Muscle of back (tissue), 11 donors: ENCODE data around the gene PDXP. TPM values are rescaled to one million over a fixed set of nuclear protein-coding genes. Genes with fewer than 3 reads are reported as not detected.
A peak's percentile ranks its signal among the peaks of the same experiment; 100 is the strongest.

Experiments
- DNase-seq, 3 donors: peaks; one replicate each; pipeline versions ENCODE4 v3.0.0 to v3.0.0-alpha.2; 2013
- polyA plus RNA-seq, 10 donors: library from polyadenylated mRNA; unstranded; fragments of 120-200 nt; gene quantifications; one replicate each; pipeline ENCODE4 v1.2.1, GENCODE V29; 2013; ENCODE audit not compliant: insufficient read length in 10 of 10

Gene PDXP
- polyA plus RNA-seq, 10 donors = 14.7 to 19.0 (median 15.3) TPM

DNA sequence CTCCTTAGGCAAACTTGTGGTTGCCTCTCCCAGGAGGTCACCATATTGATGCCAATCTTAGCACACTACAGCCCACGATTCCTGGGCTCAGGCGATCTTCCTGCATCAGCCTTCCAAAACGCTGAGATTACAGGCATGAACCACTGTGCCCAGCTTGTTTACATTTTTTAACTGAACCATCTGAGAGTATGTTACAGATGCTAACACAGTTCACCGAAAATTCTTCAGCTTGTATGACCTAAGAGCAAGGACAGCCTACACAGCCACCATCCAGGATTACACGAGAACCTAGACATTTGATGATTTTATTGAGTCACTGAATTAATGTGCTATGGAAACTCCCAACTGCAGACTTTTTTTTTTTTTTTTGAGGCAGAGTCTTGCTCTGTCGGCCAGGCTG is 11.1 kb downstream of the PDXP start:
- DNase-seq = no peak

DNA sequence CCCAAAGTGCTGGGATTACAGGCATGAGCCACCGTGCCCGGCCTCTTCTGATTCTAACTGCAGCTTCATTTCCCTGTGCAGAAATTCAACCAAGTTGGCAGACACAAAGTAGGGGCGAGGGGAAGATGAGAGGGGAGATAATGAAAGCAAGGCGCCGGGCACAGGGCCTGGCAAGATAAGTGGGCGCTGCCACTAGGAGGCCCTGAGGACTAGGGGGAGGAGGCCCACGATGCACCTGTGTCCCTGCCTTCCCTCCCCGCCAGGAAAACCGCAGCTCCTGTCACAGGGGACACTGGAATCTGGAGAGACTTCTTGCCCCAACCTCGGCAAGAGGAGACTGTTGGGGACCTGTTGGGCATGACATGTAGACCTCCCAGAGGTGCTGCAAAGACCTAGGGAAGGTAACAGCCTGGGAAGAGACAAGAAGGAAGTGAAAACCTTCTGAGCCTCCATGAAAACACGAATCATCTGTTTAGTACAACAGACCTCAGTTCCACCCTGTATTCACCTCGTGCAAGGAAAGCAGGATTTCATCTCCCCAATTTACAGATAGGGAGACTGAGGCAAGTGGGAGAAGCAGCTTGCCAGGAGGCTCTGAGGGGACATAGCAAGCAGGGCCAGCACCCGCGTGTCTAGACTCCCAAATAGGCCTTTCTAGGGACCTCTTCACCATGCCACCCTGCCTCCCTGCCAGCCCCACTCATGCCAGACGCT is 13.8 kb downstream of the PDXP start:
- DNase-seq = no peak

DNA sequence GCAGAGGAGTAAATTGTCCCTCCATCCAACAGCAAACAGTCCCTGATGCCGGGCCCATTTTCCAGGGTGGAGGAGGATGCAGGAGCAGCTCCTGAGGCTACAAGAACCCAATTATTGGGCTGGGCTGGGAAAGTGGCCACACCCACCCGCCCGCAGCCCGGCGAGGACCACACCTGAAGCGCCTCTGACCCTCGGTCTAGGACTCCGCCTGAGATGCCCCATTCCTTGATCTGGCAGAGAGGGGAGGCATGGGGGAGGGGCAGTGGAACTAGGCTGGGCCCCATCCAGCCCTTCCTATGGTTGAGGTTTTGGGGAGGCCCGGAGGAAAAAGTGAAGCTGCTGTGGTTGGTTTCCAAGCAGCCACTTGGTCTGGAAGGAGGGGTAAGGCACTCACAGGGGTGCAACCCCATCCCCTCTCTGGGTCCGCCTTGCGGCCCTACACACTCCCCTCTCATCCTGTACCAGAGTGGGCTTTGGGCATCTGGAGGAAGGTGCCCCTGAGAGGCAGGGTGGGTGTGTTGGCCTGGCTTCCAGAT is 14.5 kb downstream of the PDXP start:
- no peak for DNase-seq

DNA sequence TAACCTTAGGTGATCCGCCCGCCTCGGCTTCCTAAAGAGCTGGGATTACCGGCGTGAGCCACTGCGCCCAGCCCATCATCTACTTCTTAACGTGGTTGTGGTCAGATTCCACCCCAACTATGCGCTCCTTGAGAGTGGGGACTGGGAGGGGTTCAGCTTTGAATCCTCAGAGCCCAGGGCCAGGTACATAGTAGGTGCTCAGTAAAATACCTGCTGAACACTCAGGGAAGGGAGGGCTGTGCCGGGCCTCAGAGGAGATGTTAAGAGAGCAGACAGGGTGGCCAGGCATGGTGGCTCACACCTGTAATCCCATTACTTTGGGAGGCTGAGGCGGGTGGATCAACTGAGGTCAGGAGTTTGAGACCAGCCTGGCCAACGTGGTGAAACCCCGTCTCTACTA is 15.7 kb downstream of the PDXP start:
- DNase-seq = no peak

DNA sequence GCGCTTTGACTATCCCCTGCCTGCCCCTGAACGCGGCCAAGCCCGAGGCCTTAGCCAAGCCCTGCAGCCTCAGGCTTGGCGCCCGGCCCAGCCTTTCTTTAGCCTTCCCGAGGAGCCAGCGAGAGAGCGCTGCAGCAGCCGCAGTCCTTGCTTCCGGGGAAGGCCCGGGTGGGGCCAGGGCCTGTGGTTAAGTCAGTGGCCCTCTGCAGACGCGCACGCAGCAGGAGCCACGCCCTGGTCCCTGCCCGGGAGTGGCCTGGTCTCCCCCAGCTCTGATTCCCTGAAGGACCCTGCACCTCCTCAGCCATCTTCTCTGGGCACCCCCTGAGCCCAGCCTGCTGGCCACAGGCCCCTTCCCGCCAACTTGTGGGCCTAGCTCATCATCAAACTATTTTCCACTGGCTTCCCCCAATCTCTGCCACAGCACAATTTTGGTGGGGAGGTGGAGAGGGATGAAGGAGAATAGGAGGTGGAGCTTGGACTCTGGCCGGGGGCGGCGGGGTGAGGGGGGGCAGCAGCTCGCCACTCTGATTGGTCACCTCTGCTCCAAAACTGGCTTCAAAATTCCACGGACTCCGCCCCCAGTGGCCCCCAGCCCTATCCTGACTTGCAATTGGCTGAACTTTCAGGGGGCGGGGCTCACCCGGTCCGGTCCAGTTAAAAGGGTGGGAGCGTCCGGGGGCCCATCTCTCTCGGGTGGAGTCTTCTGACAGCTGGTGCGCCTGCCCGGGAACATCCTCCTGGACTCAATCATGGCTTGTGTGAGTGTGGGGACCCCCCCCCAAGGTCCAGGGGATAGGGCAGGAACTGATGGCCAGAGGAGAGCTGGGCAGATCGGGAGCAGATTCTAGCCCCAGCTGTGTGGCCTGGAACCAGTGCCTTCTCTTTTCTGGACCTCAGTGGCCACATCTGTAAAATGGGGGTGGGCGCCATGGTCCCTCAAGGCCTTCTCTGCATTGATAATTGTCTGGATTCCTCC is 16.7 kb downstream of the PDXP start, which contains the start of gene LGALS1:
Gene LGALS1, plus strand, starts transcription at position 686 of the 979 bp plus-strand sequence. Its CDS starts 67 bp downstream, at position 753.
- DNase-seq = peak; percentile 97 to 99 (median 98)

DNA sequence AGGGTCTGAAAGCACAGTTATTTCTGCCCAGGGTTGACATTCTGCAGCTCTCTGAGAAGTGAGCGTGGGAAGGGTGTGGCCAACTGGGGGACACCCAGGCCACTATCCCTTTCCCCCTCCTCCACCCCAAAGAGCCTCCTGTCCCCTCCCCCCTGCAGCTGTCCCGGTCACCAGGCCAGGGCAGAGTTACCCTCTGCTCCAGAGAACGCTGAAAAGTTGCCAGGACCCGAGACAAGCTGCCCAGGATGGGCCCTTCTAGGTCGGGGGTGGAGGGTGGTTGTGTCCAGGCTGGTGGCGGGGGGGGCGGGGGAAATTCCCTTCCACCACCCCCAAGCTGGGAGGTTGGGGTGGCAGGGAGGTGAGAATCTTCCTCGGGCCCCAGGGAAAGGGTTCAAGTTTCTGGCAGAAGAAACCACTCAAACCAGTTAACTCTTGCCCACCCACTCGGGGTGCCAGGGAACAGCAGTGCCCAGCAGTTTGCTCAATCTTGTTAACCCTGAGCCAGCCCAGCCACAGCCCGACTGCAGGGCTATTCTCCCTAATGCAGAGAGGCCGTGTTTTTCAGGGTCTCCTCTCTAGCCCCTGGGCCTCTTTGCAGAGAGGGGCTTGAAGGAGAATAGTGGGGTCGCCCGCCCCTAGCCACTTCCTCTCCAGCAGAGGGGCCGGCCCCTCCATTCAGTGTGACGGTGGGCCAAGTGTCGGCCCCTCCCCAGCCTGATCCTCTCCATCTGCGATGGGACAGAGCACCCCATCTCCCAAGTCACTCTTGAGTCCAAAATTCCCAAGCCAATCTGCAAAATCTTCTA is 17.6 kb downstream of the PDXP start:
- DNase-seq = peak in 2 of 3 donors; percentile 68

DNA sequence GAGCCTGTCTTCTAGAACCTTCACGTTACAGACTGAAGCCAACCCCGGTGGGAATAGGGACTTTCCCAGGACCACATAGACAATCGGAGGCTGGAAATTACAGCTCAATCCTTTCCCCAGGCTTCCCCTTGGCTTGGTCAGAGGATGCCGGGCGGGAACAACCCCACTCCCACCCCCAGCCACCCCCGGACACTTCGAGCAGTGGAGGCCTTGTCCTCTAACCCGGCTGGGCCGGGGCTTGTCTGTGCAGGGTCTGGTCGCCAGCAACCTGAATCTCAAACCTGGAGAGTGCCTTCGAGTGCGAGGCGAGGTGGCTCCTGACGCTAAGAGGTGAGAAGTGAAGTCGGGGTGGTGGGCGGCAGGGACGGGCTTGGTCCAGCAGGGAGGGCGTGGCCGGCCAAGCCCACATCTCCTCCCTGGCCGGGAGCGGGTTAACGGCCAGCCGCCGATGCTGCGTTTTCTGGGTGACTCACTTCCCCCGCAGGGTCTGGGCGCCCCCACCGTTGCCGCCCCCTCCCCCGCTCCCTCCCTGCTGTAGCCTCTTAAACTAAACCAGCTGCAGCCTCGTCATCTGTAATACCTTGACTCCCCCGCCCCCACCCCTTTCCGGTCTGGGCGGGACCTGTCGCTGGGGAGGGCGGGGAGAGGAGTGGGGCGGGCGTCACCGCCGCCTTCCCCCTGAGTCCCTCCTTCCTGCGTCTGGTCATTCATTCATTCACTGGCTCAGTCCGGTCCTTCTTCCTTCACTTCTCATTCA is 18.4 kb downstream of the PDXP start:
- DNase-seq = peak; percentile 88 to 97 (median 94)

DNA sequence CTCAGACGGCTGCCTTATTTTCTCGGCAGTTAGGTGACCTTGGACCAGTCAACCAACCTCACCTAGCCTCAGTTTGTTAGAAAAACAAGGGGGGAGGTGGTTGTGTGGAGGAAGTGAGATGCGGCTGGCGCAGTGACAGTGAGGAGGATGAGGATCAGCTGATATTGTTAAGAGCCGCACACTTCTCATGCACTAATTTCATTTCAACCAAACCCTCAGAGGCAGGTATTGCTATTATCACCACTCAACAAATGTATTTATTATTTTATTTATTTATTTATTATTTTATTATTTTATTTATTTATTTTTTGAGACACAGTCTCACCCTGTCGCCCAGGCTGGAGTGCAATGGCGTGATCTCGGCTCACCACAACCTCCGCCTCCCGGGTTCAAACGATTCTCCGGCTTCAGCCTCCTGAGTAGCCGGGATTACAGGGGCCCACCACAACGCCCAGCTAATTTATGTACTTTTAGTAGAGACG is 19.0 kb downstream of the PDXP start:
- no peak for DNase-seq

DNA sequence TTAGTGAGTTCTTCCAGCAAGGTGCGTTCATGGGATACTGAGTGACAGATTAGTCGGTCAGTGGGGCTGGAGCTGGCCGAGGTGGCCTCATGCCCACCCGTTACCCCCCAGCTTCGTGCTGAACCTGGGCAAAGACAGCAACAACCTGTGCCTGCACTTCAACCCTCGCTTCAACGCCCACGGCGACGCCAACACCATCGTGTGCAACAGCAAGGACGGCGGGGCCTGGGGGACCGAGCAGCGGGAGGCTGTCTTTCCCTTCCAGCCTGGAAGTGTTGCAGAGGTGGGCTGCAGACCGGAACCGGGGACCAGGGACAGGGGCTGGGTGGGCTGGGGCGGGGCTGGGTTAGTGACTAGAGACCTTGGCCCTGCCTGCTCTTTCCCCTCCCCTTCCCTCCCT is 19.8 kb downstream of the PDXP start:
- no peak for DNase-seq

DNA sequence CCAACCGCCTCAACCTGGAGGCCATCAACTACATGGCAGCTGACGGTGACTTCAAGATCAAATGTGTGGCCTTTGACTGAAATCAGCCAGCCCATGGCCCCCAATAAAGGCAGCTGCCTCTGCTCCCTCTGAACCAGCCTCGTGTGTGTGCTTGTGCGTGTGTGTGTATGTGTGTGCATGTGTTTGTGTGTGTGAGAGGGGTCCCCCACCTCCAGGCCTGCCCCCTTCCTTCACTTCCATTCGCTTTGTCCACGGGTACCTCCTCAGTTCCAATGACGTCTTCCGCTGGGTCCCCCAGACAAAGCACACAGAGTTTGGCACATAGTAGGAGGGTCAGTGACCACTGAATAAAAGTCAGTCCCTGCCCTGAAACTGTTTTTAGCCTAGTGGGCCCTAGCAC is 21.1 kb downstream of the PDXP start:
- no peak for DNase-seq

DNA sequence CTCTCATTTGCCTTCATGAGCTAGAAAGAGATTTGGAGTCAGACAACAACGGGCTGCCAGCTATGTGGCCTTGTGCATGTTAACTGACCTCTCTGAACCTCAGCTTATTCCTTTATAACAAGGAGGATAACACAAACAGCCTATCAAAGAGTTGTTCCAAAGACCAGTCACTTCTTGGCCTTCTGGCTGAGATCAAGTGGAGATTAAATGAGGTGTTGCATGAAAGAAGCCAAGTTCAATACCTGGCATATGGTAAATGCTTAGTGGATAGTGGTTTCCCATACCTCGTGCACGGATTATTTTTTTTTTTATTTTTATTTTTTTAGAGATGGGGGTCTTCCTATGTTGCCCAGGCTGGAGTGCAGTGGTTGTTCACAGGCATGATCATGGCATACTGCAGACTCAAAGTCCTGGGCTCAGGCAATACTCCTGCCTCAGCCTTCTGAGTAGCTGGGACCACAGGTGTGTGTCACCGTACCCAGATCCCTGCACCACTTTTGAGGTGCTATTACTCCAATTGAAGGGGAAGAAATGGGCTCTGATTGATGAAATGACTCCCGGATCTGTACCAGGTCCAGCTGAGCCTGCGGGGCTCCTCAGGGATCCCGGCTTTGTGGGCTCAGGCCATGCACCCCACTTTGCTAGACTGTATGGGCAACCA is 21.8 kb downstream of the PDXP start:
- no peak for DNase-seq

DNA sequence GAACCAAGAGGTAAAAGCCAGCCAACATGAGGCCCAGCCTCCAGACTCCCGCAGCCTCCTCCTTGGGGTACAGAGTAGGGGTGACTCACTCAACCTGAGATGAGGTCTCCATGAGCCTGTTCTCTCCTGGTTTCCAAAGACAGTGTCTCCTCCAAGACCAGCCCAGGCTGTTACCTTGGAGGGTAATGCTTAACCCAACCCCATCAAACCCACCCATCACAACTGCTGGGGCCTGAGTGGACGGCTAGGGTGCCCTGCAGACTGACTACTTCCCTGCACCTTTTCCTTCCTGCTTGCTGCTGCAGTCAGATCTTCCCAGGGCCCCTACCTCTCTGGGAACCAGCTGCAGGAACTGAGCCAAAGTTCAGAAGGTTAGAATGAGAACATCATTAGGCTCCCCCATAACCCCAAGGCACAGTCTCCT is 22.5 kb downstream of the PDXP start:
- no peak for DNase-seq

DNA sequence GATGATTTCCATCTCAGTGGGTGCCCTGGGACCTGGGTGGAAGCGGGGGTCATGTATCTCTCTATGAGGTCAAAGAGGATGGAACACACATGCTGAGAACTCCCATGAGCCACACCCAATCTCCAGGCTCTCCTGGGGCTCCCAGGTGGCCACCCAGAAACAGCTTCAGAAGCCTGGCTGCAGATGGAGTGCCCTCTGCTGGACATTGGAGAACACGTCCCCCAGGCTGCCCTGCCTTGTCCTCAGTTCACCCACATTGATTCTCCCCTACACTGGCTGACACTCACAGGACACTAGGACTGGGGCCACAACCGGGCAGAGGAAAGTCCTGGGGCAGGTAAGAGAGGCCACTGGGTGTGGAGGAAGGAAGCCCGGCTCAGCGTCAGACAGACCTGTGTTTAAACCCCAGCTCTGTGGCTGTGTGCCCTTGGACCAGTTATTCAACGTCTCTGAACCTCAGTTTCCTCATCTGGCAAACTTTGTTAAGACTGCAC is 23.1 kb downstream of the PDXP start:
- DNase-seq = peak in 2 of 3 donors; percentile 71 to 78

DNA sequence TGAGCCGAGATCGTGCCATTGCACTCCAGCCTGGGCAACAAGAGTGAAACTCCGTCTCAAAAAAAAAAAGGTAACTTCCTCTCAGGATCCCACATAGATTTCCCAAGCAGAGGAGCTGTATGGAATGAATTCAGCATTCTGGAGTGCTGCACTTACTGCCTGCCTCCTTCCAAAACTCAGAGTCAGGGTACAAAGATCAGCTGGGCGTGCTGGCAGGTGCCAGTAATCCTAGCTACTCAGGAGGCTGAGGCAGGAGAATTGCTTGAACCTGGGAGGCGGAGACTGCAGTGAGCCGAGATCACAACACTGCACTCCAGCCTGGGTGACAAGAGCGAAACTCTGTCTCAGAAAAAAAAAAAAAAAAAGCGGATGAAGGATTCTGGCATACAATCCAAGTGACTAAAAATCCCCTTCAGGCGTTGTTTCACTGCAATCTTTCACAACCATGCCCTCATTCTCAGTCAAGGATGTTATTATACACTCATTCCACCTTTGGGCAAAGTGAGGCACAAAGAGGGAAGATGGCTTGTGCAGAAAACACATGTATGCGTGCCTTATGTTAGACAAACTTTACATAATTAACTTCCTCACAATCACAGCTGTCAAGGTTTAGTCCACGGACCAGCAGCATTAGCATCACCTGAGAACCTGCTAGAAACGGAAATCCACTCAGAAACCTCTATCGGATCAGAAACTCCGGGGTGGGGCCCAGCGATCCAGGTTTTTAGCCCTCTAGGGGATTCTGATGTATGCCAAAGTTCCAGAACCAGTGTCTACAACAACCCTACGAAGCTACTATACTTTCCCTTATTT is 26.5 kb downstream of the PDXP start:
- DNase-seq = no peak

DNA sequence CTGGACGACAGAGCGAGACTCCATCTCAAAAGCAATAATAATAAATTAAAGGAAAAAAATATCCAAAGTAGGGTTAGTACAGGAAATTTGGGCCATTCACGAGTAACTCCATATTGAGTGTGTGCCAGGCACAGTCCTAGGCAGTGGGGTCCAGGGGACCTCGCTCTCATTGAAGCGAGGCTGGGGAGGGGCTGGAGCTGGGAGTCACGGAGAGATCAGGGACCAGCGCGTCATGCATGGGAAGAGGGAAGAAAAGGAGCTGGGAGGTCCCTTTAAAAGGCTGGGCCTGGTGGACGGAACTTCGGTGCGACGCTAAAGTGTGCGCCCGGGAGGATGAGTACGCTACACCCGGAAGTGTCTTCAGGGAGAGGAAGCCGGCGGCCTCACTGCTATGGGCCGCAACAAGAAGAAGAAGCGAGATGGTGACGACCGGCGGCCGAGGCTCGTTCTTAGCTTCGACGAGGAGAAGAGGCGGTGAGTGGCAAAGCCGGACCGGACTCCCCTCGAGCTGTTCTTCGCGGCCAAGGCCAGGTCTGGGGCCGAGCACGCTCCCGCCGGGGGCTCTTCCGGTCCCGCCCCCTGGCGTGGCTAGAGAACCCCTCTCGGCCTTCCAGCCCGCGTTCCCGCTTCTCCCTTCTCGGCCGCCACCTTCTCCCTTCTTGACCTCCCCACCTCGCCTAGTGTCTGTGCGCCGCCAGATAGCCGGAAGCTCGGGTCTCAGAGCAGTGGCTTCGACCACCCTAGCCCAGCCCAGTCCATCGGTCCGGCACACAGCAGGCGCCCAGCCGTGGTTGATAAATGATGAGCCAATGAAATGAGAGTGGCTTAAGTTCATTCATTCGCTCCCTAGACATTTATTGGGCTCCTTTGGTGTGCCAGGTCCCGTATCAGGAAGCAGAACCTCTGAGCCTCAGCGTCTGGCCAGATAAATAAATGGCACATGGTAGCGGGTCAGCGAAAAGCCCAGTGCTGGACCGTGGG is 27.8 kb downstream of the PDXP start, which contains the start of gene NOL12:
Gene NOL12, plus strand, starts transcription at position 342 of the 981 bp plus-strand sequence. Its CDS starts 50 bp downstream, at position 392.
- peak; percentile 87 to 97 (median 91) for DNase-seq

DNA sequence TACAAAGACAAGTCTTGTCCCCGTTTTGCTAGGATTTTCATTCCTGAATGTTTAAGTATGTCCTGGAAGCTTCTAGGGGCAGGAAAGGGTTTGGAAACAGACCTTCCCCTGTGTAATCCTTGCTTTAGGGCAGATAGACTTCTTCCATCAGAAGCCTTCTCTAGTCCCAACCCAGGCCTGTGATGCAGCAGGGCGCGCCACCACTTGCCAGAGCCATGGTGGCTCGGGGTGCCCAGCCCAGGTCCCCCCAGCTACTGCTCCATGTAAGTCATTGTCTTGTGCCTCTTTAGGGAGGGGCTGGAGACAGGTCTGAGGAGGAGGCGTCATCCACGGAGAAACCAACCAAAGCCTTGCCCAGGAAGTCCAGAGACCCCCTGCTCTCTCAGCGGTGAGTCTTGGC is 31.9 kb downstream of the PDXP start:
- DNase-seq = no peak

DNA sequence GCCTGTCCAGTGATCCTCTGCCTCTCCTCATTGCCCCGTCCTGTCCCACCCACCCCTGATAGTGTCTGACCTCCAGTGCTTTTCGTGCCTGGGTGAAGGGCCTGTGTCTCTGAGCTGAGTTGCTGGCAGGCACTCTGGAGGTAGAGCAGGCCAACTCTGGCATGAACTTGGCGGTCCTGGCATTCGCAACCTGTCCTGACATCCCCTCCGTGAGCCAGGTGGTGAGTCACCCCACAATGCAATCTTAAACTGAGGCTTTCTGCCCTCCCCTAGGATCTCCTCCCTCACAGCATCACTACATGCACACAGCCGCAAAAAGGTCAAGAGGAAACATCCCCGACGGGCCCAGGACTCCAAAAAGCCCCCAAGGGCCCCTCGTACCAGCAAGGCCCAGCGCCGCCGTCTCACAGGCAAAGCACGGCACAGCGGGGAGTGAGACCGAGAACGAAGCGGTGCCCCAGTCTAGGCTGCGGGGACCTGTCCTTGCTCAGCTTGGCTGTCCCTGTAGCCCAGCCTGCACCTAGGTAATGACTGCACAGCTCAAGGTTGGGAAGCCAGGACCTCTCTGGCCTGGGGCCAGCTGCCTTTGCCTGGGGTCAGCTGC is 32.5 kb downstream of the PDXP start:
- no peak for DNase-seq
